H1 (cell line): Measurements from ENCODE around the gene THG1L.

Experiments used
- ASH2L ChIP-seq: fragments of 200-600, 300-600 bp; sonication (generic); IDR thresholded peaks from one replicate; pipeline ENCODE4 v1.7.1; 2017; ENCODE audit warnings: low read length
- CTCF ChIP-seq, 3 experiments: IDR thresholded peaks; 1 replicate in 2 of 3; 2 replicates in 1 of 3; pipeline versions ENCODE4 v1.5.1 to v1.6.1; 2011; ENCODE audit warnings: low read length in 3 of 3, mild to moderate bottlenecking in 3 of 3, inconsistent platforms in 2 of 3, low read depth in 1 of 3, moderate library complexity in 1 of 3; ENCODE audit not compliant: insufficient read depth in 1 of 3; ENCODE audit errors: control extremely low read depth in 1 of 3
- EZH2 ChIP-seq: fragments of 200-600 bp; sonication (generic); IDR thresholded peaks from 2 replicates; pipeline ENCODE4 v1.7.1; 2012; ENCODE audit warnings: low read depth, mild to moderate bottlenecking, moderate library complexity, low read length, inconsistent platforms; ENCODE audit not compliant: severe bottlenecking
- FOSL1 ChIP-seq: IDR thresholded peaks from 2 replicates; pipeline ENCODE4 v1.6.1; 2011; ENCODE audit warnings: mild to moderate bottlenecking, low read depth, low read length, moderate library complexity; ENCODE audit not compliant: insufficient read depth
- HDAC2 ChIP-seq, 2 experiments: fragments of 300-600 bp in 1 of 2; sonication (generic) in 1 of 2; IDR thresholded peaks; 2 replicates each; pipeline ENCODE4 v1.6.1; 2011 to 2012; ENCODE audit warnings: low read depth in 2 of 2, low read length in 2 of 2, mild to moderate bottlenecking in 2 of 2, moderate library complexity in 2 of 2, borderline replicate concordance in 1 of 2, inconsistent platforms in 1 of 2
- JUND ChIP-seq: IDR thresholded peaks from 2 replicates; pipeline ENCODE4 v1.6.1; 2011; ENCODE audit warnings: mild to moderate bottlenecking, improper control_type of control experiment, low read length
- MAX ChIP-seq: IDR thresholded peaks from 2 replicates; pipeline ENCODE4 v1.6.1; 2012; ENCODE audit warnings: inconsistent platforms
- NANOG ChIP-seq: IDR thresholded peaks from 2 replicates; pipeline ENCODE4 v1.6.1; 2011; ENCODE audit warnings: low read length, low read depth, mild to moderate bottlenecking, inconsistent platforms; ENCODE audit not compliant: insufficient read depth, poor library complexity, severe bottlenecking
- POLR2A ChIP-seq, 2 experiments: IDR thresholded peaks; 1 replicate in 1 of 2; 2 replicates in 1 of 2; pipeline ENCODE4 v1.6.1; 2011; ENCODE audit warnings: low read depth in 2 of 2, low read length in 2 of 2, mild to moderate bottlenecking in 2 of 2; ENCODE audit errors: control extremely low read depth in 1 of 2
- POLR2AphosphoS5 ChIP-seq: IDR thresholded peaks from 2 replicates; pipeline ENCODE4 v1.6.1; 2011; ENCODE audit warnings: low read depth, low read length
- RBBP5 ChIP-seq: IDR thresholded peaks from 2 replicates; pipeline ENCODE4 v1.7.1; 2012; ENCODE audit warnings: low read depth, mild to moderate bottlenecking, inconsistent platforms, low read length, moderate library complexity, borderline replicate concordance
- SIN3A ChIP-seq, 2 experiments: IDR thresholded peaks in 1 of 2; conservative IDR thresholded peaks in 1 of 2; 2 replicates each; pipeline ENCODE4 v1.6.1; 2011 to 2012; ENCODE audit warnings: low read length in 2 of 2, improper control_type of control experiment in 1 of 2, low read depth in 1 of 2, mild to moderate bottlenecking in 1 of 2
- SIX5 ChIP-seq: IDR thresholded peaks from 2 replicates; pipeline ENCODE4 v1.6.1; 2011; ENCODE audit warnings: mild to moderate bottlenecking, low read depth, low read length
- TF ChIP-seq, protein P1 (sequence below): IDR thresholded peaks from 2 replicates; pipeline ENCODE4 v1.6.1; 2011; ENCODE audit warnings: low read length, improper control_type of control experiment

DNA sequence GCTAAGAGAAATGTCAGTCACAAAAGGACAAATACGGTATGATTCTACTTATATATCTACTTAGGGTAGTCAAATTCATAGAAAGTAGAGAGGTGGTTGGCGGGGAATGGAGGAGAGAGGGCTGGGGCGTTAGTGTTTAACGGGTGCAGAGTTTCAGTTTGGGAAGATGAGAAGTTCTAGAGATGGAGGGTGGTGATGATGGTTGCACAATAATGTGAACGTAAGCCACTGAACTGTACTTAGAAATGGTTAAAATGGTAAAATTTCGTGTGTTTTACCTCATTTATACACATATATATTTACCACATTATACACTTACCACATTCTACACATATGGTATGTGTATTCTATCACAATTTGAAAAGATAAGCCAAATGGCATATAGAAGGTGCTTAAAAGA, 48.0 kb downstream of the THG1L start:
- TF ChIP-seq CTCF (IDR thresholded peaks at IDR 0.05; ENCODE audit: control extremely low read depth in 1 of 3, insufficient read depth in 1 of 3, low read depth in 1 of 3, low read length in 3 of 3): no peak
- TF ChIP-seq SIN3A (conservative IDR thresholded peaks at IDR 0.05 in 1 of 2, IDR thresholded peaks at IDR 0.05 in 1 of 2; ENCODE audit: low read depth in 1 of 2, low read length in 2 of 2): no peak
- no peak for TF ChIP-seq MAX
- no peak for TF ChIP-seq POLR2AphosphoS5
- no peak for TF ChIP-seq POLR2A (IDR thresholded peaks at IDR 0.05; ENCODE audit: control extremely low read depth in 1 of 2, low read depth in 2 of 2, low read length in 2 of 2)
- TF ChIP-seq RBBP5: no peak
- TF ChIP-seq FOSL1: no peak
- TF ChIP-seq, protein P1, sequence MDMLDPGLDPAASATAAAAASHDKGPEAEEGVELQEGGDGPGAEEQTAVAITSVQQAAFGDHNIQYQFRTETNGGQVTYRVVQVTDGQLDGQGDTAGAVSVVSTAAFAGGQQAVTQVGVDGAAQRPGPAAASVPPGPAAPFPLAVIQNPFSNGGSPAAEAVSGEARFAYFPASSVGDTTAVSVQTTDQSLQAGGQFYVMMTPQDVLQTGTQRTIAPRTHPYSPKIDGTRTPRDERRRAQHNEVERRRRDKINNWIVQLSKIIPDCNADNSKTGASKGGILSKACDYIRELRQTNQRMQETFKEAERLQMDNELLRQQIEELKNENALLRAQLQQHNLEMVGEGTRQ: no peak
- TF ChIP-seq EZH2: no peak
- TF ChIP-seq NANOG: no peak
- no peak for TF ChIP-seq SIX5
- TF ChIP-seq HDAC2 (IDR thresholded peaks at IDR 0.05; ENCODE audit: borderline replicate concordance in 1 of 2, low read depth in 2 of 2, low read length in 2 of 2): no peak
- no peak for TF ChIP-seq ASH2L
- TF ChIP-seq JUND: no peak
